HG02943 (cell line): Measurements from ENCODE around the gene MYL10.
"Not testable (repeated sequence)": the region's sequence is repeated elsewhere in the genome, so short reads cannot be mapped to it uniquely, and the experiment has no call there.

Experiments used
- ATAC-seq: cut with Tn5 transposase; IDR thresholded peaks from one replicate; pipeline ENCODE4 v1.9.1; 2021; ENCODE audit warnings: mild to moderate bottlenecking, low read depth, moderate library complexity; ENCODE audit not compliant: unreplicated experiment

MYL10 gene

DNA sequence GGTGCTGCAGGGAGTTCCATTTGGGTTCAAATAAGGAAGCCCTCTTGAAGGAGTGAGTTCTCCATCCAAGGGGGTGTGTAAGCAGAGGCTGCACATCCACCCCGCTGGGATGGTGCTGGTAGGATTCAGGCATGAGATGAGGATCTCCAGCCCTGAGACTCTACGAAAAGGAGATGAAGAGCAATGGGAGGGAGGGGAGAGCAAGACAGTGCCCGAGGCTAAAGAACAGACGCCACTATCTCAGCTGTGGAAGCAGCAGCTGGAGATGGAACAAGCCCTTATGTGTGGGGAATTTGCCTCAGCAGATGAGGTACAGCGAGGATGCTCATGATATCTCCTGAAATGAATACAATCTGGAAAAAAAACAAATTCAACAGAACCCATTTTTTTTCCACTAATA is 28.1 kb upstream of the MYL10 start:
- ATAC-seq, result no peak

DNA sequence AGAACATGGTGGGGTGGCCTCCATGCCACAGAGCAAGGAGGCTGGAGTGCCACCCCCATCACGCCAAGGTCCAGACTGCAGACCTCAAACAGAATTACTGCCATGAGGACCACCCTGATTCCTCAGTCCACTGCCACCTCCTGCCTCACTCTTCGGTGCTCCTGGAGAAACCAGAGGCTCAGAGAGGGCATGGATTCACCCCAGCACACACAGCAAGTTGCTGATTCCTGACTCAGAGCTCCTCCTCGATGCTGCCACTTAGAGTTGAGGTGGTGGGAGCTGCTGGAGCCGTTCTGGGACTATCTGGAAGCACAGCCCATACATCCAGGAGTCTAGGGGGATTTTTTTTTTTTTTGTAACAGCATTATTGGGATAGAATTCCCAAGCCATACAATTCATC is 22.0 kb upstream of the MYL10 start:
- ATAC-seq, result no peak

DNA sequence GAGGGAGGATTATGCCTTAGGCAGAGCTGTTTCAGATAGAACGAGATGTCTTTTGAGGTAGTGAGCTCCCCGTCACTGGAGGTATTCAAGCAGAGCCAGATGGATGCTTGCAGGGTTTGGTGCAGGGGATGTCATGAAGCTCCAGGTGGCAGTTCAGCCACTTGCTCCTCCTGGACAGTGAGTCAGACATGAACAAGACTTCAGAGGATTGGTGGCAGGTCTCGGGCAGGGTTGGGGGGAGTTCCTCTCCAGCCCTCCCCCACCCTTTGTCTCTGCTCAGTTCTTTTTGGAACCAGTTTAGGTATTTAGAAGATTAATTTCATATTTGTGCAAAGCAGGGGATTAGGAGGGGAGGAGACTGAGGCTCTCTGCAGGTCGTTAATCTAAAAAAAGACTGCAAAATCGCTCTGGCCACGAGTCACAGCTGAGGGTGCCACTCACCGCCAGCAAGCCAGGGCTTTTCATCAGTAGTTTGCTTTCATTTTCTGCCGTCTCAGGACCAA is 21.5 kb upstream of the MYL10 start:
- ATAC-seq, result no peak

DNA sequence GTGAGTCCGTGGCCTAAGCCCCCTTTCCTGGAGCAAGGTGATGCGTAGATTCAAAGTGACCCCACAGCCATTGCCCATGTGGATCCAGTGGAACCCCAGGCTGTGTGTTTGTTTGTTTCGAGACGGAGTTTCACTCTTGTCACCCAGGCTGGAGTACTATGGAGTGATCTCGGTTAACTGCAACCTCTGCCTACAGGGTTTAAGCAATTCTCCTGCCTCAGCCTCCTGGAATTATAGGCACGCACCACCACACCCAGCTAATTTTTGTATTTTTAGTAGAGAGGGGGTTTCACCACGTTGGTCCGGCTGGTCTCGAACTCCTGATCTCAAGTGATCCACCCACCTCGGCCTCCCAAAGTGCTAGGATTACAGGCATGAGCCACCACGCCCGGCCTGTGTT is 18.8 kb upstream of the MYL10 start:
- ATAC-seq, result not testable (repeated sequence)

DNA sequence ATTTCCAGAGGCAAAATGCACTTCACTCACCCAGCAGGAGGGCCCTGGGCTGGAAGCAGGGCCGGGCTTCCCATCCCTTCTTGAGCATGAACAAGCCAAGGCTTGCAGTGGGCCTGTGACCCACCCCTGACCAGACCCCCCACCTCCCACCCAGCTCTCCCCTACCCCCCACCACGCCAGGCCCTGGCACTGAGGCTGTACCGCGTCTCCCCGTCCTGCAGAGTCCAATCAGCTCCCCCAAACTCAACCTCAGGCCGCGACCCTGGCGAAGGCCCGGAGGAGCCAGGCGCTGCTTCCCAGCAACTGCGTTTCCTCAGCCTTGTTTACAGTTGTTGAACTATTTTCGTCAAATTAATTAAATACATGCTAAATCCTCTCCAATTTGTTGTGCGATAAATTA is 16.9 kb upstream of the MYL10 start:
- no peak for ATAC-seq

DNA sequence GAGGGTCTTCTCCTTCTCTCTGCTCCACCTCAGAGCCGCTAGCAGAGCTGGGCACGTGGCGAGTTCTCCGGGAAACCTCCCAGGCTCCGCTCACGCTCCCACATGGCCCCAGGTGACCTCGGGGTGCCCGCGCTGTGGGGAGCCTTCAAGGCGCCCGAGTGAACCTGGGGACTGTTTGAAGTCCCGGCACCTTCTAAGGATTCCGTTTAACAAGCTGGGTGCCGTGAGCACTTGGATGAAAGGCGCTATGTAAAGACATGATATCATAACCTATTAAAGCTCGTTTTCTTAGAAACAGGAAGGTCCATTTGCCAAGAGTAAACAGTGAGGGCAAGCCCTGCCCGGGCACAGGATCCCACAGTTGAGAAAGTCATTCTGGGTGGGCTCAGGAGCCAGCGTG is 15.8 kb upstream of the MYL10 start:
- no peak for ATAC-seq

DNA sequence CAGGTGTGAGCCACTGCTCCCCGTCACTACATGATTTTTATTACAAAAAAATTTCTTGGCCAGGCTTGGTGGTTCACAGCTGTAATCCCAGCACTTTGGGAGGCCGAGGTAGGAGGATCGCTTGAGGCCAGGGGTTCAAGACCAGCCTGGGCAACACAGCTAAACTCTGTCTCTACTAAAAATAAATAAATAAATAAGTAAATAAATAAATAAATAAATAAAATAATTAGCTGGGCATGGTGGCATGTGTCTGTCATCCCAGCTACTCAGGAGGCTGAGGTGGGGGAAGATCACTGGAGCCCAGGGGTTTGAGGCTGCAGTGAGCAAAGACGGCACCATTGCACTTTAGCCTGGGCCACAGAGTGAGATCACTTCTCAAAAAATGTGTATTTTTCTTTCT is 10.0 kb upstream of the MYL10 start:
- not testable (repeated sequence) for ATAC-seq

DNA sequence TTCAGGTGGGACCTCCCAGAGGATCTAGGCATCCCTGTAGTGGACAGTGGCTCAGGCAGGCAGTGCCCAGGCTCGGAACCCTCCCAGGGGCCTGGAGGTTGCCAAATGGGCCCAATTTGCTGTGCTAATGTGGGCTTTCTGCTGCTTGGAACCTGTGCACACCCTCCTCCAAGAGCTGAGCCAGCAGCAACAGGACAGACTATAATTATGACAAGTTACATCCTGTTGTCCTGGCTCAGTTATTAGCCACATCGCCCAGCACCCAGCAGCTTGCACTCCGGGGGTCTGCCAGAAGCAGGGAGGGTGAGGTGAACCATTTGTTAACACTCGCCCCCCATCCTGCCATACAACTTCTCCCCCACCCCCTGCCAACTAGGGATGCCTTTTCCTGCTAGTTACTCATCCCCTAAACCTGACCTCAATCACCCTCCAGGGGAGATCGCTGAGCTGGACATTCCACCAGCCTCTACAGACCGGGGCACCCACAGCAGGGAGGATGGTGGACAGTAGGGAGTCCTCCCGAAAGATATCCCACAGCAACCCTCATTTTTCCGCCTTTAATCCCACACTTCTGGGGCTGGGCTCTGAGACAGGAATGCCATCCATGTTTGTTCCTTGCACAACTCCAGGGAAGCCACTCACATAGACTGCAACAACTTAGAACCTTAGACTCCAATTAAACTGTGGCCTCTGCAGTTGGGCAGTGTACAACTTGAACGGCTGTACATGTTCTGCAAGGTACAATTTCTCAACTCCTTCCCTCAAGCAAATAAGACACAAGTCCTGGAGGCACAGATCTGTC is 7.9 kb upstream of the MYL10 start:
- ATAC-seq, result no peak

DNA sequence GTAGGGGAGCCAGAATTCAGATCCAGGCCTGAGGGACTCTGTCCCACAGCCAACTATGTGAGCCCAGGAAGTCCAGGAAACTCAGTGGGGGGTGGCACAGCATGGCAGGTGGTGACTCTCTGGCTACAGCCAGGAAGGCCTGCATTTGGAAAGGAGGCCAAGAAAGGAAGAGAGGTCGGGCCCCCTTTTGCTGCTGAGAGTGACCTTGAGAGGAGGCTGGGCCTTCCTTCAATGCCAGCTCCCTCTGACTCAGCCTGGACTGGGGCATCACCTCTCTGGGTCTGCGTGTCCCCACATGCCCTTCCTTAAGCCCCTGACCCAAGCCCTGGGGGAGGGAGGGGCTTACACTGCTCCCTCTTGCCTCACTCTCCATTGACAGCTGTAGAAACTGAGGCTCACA is 6.4 kb upstream of the MYL10 start:
- ATAC-seq, result no peak

DNA sequence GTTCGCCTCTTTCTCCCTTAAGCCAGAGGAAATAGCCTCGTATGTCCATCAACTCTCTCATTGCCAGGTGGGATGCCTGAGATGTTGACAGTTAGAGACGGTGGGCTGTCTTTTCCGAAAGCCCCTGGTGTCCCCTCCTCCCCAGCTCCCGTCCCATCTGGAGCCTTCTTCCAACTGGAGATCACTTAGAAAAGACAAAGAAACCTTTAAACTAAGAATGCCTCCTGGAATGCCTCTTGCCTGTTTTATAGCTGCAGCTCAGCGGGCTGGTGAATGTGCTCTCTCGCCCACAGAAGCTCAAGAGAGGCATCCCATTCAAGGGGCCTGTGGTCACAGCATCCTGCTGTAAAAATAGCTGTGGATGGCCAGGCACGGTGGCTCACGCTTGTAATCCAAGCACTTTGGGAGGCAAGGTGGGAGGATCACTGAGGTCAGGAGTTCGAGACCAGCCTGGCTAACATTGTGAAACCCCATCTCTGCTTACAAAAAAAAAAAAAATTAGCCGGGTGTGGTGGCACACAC is 5.2 kb upstream of the MYL10 start:
- no peak for ATAC-seq

DNA sequence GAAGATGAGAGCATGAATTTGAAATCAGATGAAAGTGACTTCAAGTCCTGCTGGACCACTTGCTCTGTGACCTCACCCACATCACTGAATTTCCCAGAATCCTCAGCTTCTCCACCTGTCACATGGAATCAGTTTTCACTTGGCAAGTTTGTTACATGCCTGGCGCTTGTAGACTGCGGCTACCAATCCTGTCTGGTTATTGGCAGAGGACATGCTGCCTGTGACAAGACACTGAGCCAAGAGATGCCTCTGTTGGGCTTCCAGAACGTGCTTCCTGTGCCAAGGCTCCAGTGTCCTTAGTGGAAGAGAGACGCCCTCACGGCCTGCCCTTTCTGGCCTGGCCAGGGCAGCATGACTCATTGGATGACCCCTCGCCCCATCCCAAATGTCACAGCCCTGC is 4.4 kb upstream of the MYL10 start:
- no peak for ATAC-seq

DNA sequence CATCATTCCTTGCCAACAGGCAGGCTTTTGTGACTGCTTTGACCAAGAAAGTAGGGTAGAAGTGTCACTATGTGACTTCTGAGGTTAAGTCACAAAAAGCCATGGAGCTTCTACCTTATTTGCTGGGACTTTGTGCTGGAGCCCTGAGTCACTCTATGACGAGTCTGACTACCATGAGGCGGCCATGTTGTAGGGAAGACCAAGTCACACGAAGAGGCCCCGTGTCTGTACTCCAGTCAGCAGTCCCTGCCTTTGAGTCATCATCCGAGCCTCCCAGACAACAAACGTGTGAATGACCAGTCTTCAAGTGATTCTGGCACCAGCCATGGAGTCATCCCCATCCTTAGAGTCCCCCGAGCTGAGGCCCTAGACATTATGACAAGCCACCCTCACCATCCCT is 3.5 kb upstream of the MYL10 start:
- ATAC-seq, result no peak

DNA sequence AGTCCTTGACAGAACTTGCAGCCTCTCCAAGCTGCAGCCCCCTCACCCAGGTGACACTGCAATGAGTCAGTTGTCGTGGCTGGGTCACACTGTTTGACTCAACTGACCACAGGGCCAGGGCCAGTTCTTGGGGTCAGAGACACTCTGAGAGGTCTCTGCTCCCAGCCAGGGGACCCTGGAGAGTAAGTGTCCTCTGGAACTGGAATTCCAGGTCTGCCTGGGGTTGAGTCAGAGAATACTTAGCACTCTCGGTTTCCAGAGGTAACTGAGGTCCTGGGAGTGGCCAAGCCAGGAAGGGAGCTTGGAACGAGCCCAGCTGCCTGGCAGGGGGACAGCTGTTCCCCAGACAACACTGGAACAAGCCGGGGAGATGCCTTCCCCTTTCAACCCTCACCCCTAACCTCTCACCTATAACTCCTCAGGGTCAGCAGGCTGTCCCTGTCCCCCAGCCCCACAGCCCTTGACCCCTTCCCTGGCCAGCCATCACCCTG is 2.2 kb upstream of the MYL10 start:
- ATAC-seq, result no peak

DNA sequence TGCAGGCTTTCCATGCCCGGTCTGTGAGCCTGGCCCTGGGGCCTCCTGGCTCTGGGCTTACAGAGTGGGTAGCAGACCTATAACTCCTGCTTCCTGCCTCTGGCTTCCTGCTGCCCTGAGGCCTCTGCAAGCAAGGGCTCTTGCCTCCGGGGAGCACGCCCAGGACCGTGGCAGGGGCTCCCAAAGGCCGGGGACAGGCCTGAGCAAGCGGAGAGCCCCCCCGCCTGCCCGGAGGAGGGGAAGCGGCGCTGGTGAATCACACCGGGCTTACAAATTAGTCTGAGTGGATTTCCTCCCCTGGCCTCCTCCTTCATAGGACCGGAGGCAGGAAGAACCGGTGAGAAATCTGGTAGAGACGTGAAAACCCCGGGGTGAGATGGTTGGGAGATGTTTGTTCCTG is 1.5 kb upstream of the MYL10 start:
- ATAC-seq, result no peak

DNA sequence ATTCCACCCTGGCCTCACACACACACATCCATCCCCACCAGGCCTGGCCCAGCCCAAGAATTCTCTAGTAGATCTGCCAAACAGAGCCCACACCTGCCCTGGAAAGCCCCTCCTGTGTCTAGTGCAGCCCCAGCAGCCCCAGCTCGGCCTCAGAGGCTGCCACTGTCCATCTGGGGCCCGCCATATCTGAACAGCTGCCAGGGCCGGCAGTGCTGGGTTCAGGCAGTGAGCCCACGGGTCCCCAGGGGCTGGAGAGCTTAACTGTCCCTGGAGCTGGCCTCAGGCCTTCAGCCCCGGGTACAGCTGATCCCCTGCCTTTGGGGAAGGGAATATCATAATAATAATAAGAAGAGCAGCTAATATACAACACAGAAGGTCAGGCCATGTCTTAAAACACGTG is 574 bp downstream of the MYL10 start:
- ATAC-seq, result no peak

DNA sequence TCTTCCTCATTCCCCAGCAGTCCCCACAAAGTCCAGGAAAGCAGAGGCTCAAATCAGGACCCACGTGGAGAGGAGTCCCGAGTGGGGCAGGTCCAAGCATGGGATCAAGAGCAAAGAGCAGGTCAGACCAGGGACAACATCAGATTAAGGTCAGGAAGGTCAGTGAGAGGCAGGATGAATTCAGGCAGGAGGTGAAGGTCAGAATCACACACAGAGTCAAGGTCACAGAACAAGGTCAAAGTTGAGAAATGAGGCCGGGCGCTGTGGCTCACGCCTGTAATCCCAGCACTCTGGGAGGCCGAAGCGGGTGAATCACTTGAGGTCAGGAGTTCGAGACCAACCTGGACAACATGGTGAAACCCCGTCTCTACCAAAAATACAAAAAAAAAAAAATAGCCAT is 2.3 kb downstream of the MYL10 start:
- no peak for ATAC-seq

DNA sequence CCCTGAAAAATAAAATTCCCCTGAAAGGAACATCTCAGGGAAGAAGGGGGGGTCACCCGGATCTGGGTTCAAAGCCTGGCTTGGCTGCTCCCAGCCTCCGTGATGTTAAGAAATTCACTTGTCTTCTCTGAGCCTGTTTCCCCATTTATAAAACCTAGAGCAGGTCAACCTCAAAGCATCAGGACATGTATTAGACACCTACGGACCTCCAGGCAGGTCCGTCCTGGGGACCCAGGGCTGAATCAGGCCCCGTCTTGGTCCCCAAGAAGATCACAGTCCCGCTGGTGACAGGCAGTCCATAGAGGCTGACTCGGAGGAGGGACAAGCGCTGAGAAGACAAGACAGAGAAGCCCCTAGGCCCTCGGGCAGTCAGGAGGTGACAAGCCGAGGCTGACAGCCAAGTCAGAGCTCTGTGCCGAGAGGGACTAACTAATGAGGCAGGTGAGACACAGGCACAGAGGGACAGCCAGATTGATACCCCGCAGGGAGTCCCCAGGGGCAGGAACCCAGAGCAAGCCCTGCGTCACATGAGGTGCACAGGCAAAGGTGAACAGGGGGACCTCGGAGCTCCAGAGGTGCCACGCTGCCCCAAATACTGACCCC is 2.9 kb downstream of the MYL10 start:
- no peak for ATAC-seq

DNA sequence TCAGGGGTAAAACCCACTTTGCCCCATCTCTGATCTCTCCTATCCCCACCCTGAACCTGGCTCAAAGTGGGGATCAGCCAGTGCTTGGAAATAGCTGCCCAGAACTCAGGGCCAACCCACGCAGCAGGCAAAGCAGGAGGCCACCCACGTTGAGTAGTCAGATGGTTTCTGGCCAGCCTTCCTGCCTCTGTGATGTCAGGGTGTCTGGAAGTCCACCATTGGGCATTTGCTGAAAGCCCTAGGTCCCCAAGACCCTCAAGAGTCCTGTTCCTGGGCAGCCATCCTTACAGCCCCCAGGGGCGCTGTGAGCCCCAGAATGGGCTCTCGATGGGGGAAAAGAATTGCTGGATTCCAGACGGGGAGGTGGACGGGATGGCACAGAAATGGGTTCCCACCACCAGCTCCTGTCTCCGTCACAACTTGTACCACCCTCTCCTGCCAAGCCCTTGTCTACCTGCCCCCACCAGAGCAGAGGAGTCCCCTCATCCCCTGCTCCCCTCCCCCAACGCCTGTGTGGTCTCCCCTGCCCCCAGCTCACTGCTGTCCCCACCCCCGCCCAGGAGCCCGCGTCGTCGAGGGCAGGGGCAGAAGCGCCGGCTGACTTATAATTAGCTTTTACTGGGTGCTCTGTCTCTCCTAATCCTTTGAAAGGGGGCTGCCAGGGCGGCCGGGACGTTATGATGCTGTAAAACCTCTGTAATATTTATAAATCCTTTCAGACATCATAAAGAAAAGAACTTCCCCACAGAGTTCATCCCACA is 3.9 kb downstream of the MYL10 start:
- no peak for ATAC-seq

DNA sequence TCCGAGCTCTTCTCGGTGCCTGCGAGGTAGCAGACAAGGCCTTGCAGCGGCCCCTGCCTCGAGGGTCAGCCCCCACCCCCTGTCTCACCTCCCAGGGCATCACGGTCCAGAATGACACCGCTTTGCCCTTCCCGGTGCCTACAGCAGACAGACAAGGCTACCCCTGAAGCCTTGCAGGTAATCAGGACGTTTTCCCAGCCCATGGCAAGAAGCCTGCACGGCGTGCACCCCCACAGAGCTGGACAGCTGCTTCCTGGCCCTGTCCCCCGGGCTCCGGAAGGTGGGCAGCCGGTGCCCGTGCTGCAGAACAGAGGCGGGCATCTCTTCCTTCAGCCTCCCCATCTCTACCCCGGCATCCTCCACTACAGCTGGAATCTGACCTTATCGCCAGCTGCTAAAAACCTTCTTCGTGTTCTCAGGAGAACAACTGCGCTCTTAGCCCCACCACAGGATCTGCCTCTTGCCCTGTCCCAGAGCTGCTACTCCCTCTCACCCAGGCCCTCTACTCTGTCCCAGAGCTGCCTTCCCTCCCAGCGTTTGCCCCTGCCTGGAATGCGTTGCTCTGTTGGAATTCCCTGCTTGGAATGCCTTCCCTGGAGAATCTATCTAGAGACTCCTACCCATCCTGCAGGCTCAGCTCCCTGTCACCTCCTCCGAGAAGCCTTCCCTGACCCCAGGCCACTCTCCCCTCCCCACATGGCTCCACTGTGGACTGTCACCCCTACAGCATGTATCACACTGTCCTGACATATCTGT is 4.7 kb downstream of the MYL10 start:
- no peak for ATAC-seq

DNA sequence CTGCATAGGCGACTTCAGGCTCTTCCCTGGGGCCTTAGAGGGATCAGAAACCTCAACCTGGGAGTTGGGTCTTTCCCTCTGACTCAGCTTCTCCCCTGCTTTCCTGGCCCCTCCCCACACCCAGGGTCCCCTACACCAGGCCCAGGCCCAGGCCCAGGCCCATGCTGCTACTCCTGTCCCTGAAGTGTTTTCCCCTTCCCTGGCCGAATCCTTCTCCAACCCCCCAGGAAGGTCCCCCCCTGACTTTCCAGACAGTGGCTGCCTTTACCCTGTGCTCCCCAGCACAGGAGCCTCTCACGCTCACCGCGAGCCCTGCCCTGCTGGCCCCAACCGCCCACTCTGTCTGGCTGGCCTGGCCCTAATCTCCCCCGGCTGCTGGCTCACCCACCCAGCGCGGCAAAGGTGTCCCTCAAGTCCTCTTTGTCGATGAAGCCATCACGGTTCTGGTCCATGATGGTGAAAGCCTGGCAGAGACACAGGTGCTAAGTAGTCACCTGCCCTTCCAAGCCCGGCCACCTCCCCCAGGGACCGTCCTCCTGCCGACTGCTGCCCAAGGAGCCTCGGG is 6.4 kb downstream of the MYL10 start:
- ATAC-seq, result no peak
